Measurements from ENCODE around the gene EPHB6. TPM values are rescaled to one million over a fixed set of nuclear protein-coding genes. Genes with fewer than 3 reads are reported as not detected.

EPHB6 gene
- polyA plus RNA-seq, 1 experiment, result 0.51 TPM

- ChIA-PET POLR2A (no interaction called here), CTCF (no interaction called here)
- DNase-seq (ENCODE audit: low read depth, low spot score), result no peak
- Histone ChIP-seq H3K27ac (ENCODE audit: low read depth, low read length) (no peak overlapping the region), H3K9me3 (ENCODE audit: control insufficient read depth, insufficient read depth, low read length) (peaks cover 3% of the 10 kb centered on the region; the same call in 1 of the 2 replicates), H3K27me3 (ENCODE audit: control insufficient read depth, insufficient read depth, low read length) (no peaks in the 10 kb centered on the region), H3K4me3 (ENCODE audit: low read depth, low read length) (no peak overlapping the region)
- TF ChIP-seq CTCF (IDR thresholded peaks at IDR 0.05; ENCODE audit: low read depth, low read length), result no peak
Measured at GRCh38 chr7:142916508-142916907, 61.6 kb downstream of the EPHB6 start.

- H3K27me3 ChIP-seq (ENCODE audit: control insufficient read depth, insufficient read depth, low read length), result no peaks in the 10 kb centered on the region
- CTCF ChIA-PET, result no interaction called here
- TF ChIP-seq CTCF (IDR thresholded peaks at IDR 0.05; ENCODE audit: low read depth, low read length), result no peak
- H3K4me3 ChIP-seq (ENCODE audit: low read depth, low read length), result no peak overlapping the region
- H3K27ac ChIP-seq (ENCODE audit: low read depth, low read length), result no peak overlapping the region
- no peak for DNase-seq (ENCODE audit: low read depth, low spot score)
- POLR2A ChIA-PET, result no interaction called here
- peaks cover under 1% of the 10 kb centered on the region; the same call in 1 of the 2 replicates for H3K9me3 ChIP-seq (ENCODE audit: control insufficient read depth, insufficient read depth, low read length)
Measured at GRCh38 chr7:142917447-142917846, 62.6 kb downstream of the EPHB6 start.

GRCh38 chr7:142918901-142919300 is 64.0 kb downstream of the EPHB6 start:
- no peak overlapping the region for H3K27ac ChIP-seq (ENCODE audit: low read depth, low read length)
- POLR2A ChIA-PET, result no interaction called here
- no peak for DNase-seq (ENCODE audit: low read depth, low spot score)
- H3K27me3 ChIP-seq (ENCODE audit: control insufficient read depth, insufficient read depth, low read length), result no peaks in the 10 kb centered on the region
- TF ChIP-seq CTCF (IDR thresholded peaks at IDR 0.05; ENCODE audit: low read depth, low read length), result no peak
- H3K9me3 ChIP-seq (ENCODE audit: control insufficient read depth, insufficient read depth, low read length), result no peaks in the 10 kb centered on the region; the same call in 1 of the 2 replicates
- H3K4me3 ChIP-seq (ENCODE audit: low read depth, low read length), result no peak overlapping the region
- CTCF ChIA-PET, result no interaction called here

- DNase-seq (ENCODE audit: low read depth, low spot score), result no peak
- TF ChIP-seq CTCF (IDR thresholded peaks at IDR 0.05; ENCODE audit: low read depth, low read length), result no peak
- POLR2A ChIA-PET, result no interaction called here
- no peak overlapping the region for H3K27ac ChIP-seq (ENCODE audit: low read depth, low read length)
- no peak overlapping the region for H3K4me3 ChIP-seq (ENCODE audit: low read depth, low read length)
- no peaks in the 10 kb centered on the region for H3K27me3 ChIP-seq (ENCODE audit: control insufficient read depth, insufficient read depth, low read length)
- CTCF ChIA-PET, result no interaction called here
- no peaks in the 10 kb centered on the region; the same call in 1 of the 2 replicates for H3K9me3 ChIP-seq (ENCODE audit: control insufficient read depth, insufficient read depth, low read length)
Measured at GRCh38 chr7:142919656-142920055, 64.8 kb downstream of the EPHB6 start.

Other genes with a start within 250 kb of the EPHB6 start
- gene PRSS1, start 105.6 kb upstream of the EPHB6 start, polyA plus RNA-seq (2011; rRNA removed), result not detected in 2 replicates
- not detected in 2 replicates for gene PRSS2, start 84.1 kb upstream of the EPHB6 start, polyA plus RNA-seq (2011; rRNA removed)
- gene TRPV6, start 30.7 kb downstream of the EPHB6 start, polyA plus RNA-seq (2011; rRNA removed), result not detected in 2 replicates
- gene TRPV5, start 78.7 kb downstream of the EPHB6 start, polyA plus RNA-seq (2011; rRNA removed), result not detected in 2 replicates
- gene LLCFC1, start 84.4 kb downstream of the EPHB6 start, polyA plus RNA-seq (2011; rRNA removed), result not detected in 2 replicates
- gene KEL, start 107.3 kb downstream of the EPHB6 start, polyA plus RNA-seq (2011; rRNA removed), result 0.06 and 0.09 TPM in 2 replicates
- not detected in 2 replicates for gene OR9A2, start 172.1 kb downstream of the EPHB6 start, polyA plus RNA-seq (2011; rRNA removed)
- not detected in 2 replicates for gene OR6V1, start 197.3 kb downstream of the EPHB6 start, polyA plus RNA-seq (2011; rRNA removed)